Central memory CD8-positive, alpha-beta T cell (primary cell): Measurements from ENCODE around the gene DENND4A.

Source experiments
- ATAC-seq: fragments of 150-1000 bp; cut with Tn5 transposase; replicated peaks from 2 replicates; pipeline ENCODE4 v1.10.0; 2022; ENCODE audit warnings: mild to moderate bottlenecking, moderate FRiP score, moderate number of reproducible peaks; ENCODE audit not compliant: poor library complexity, severe bottlenecking; ENCODE audit errors: extremely low read depth
- DNase-seq, 2 donors: peaks; one replicate each; pipeline ENCODE4 v3.0.0; 2021; ENCODE audit warnings: low spot score in 2 of 2
- H3K27ac Mint-ChIP-seq: one replicate; pipeline ENCODE4 v1.8.0; 2022; ENCODE audit warnings: low read depth, mild to moderate bottlenecking, moderate library complexity, mixed read lengths
- H3K27me3 Mint-ChIP-seq: one replicate; pipeline ENCODE4 v1.8.0; 2022; ENCODE audit warnings: mixed read lengths
- H3K36me3 Mint-ChIP-seq: one replicate; pipeline ENCODE4 v1.8.0; 2022; ENCODE audit warnings: mild to moderate bottlenecking, moderate library complexity, mixed read lengths; ENCODE audit not compliant: insufficient read depth
- H3K4me1 Mint-ChIP-seq: one replicate; pipeline ENCODE4 v1.8.0; 2022; ENCODE audit warnings: mixed read lengths
- H3K4me3 Mint-ChIP-seq: one replicate; pipeline ENCODE4 v1.8.0; 2022; ENCODE audit warnings: mild to moderate bottlenecking, moderate library complexity, mixed read lengths
- H3K9me3 Mint-ChIP-seq: one replicate; pipeline ENCODE4 v1.8.0; 2022; ENCODE audit warnings: mixed read lengths

The DENND4A gene

GRCh38 chr15:65792138-65792987 lies at the start of gene DENND4A:
TSS of gene DENND4A (minus strand) at chr15:65792293. CDS start at chr15:65756450, 35,843 bp downstream.
- H3K27me3 Mint-ChIP-seq = no peaks in the 10 kb centered on the region

GRCh38 chr15:65841121-65841930 lies 49.2 kb upstream of the DENND4A start:
- DNase-seq (no peak), ATAC-seq (no peak)
- peaks cover 6% of the 10 kb centered on the region for H3K4me1 Mint-ChIP-seq
- no peak overlapping the region for H3K4me3 Mint-ChIP-seq
- no peaks in the 10 kb centered on the region for H3K9me3 Mint-ChIP-seq
- peaks cover 5% of the 10 kb centered on the region for H3K36me3 Mint-ChIP-seq
- H3K27me3 Mint-ChIP-seq = no peaks in the 10 kb centered on the region
- H3K27ac Mint-ChIP-seq = no peak overlapping the region

More at GRCh38 chr15:65792138-65792987, at the start of gene DENND4A:
- peak within 1 kb of the TSS; percentile 86 for H3K4me3 Mint-ChIP-seq
- H3K4me1 Mint-ChIP-seq = peaks cover 42% of the 10 kb centered on the region
- DNase-seq = peak; percentile 96 to 99
- peak; percentile 81 for ATAC-seq
- peak within 1 kb of the TSS; percentile 99 for H3K27ac Mint-ChIP-seq
- H3K36me3 Mint-ChIP-seq = peaks cover 18% of the 10 kb centered on the region
- H3K9me3 Mint-ChIP-seq = no peaks in the 10 kb centered on the region

- DNase-seq = no peak
- Mint-ChIP-seq H3K4me1 (peaks cover 6% of the 10 kb centered on the region), H3K27me3 (no peaks in the 10 kb centered on the region), H3K27ac (no peak overlapping the region), H3K4me3 (no peak overlapping the region), H3K9me3 (no peaks in the 10 kb centered on the region), H3K36me3 (peaks cover 5% of the 10 kb centered on the region)
- no peak for ATAC-seq
Measured at GRCh38 chr15:65839985-65840384, 47.9 kb upstream of the DENND4A start.

GRCh38 chr15:65839354-65839901 lies 47.3 kb upstream of the DENND4A start:
- no peak for ATAC-seq
- no peak overlapping the region for H3K4me3 Mint-ChIP-seq
- H3K27ac Mint-ChIP-seq = peak overlapping the region; percentile 65
- H3K9me3 Mint-ChIP-seq = no peaks in the 10 kb centered on the region
- H3K4me1 Mint-ChIP-seq = peaks cover 6% of the 10 kb centered on the region
- H3K36me3 Mint-ChIP-seq = peaks cover 5% of the 10 kb centered on the region
- H3K27me3 Mint-ChIP-seq = no peaks in the 10 kb centered on the region
- DNase-seq = no peak

- ATAC-seq = no peak
- Mint-ChIP-seq H3K27ac (no peak overlapping the region), H3K27me3 (no peaks in the 10 kb centered on the region), H3K36me3 (no peaks in the 10 kb centered on the region), H3K4me3 (no peak overlapping the region), H3K4me1 (peaks cover 22% of the 10 kb centered on the region), H3K9me3 (no peaks in the 10 kb centered on the region)
- DNase-seq = no peak
Measured at GRCh38 chr15:65837301-65838294, 45.5 kb upstream of the DENND4A start.

- Mint-ChIP-seq H3K27ac (no peak overlapping the region), H3K4me3 (no peak overlapping the region), H3K4me1 (peaks cover 29% of the 10 kb centered on the region), H3K9me3 (no peaks in the 10 kb centered on the region), H3K27me3 (no peaks in the 10 kb centered on the region), H3K36me3 (no peaks in the 10 kb centered on the region)
- ATAC-seq (no peak), DNase-seq (no peak)
Measured at GRCh38 chr15:65836665-65837064, 44.6 kb upstream of the DENND4A start.

GRCh38 chr15:65835447-65835846 lies 43.4 kb upstream of the DENND4A start:
- no peaks in the 10 kb centered on the region for H3K36me3 Mint-ChIP-seq
- H3K27ac Mint-ChIP-seq = peak overlapping the region; percentile 19
- H3K27me3 Mint-ChIP-seq = no peaks in the 10 kb centered on the region
- no peak overlapping the region for H3K4me3 Mint-ChIP-seq
- peaks cover 32% of the 10 kb centered on the region for H3K4me1 Mint-ChIP-seq
- no peak for DNase-seq
- H3K9me3 Mint-ChIP-seq = no peaks in the 10 kb centered on the region
- no peak for ATAC-seq

- DNase-seq = no peak
- Mint-ChIP-seq H3K27ac (peak overlapping the region; percentile 19), H3K9me3 (no peaks in the 10 kb centered on the region), H3K4me3 (no peak overlapping the region), H3K27me3 (no peaks in the 10 kb centered on the region), H3K36me3 (no peaks in the 10 kb centered on the region), H3K4me1 (peaks cover 32% of the 10 kb centered on the region)
- no peak for ATAC-seq
Measured at GRCh38 chr15:65834603-65835282, 42.6 kb upstream of the DENND4A start.

GRCh38 chr15:65833501-65834205 lies 41.6 kb upstream of the DENND4A start:
- H3K4me1 Mint-ChIP-seq = peaks cover 39% of the 10 kb centered on the region
- no peak for ATAC-seq
- no peak for DNase-seq
- peak overlapping the region; percentile 95 for H3K27ac Mint-ChIP-seq
- no peaks in the 10 kb centered on the region for H3K36me3 Mint-ChIP-seq
- H3K27me3 Mint-ChIP-seq = no peaks in the 10 kb centered on the region
- no peaks in the 10 kb centered on the region for H3K9me3 Mint-ChIP-seq
- peak overlapping the region; percentile 65 for H3K4me3 Mint-ChIP-seq

- ATAC-seq (peak; percentile 50), DNase-seq (peak; percentile 33)
- H3K4me1 Mint-ChIP-seq = peaks cover 47% of the 10 kb centered on the region
- no peaks in the 10 kb centered on the region for H3K27me3 Mint-ChIP-seq
- peak overlapping the region; percentile 65 for H3K4me3 Mint-ChIP-seq
- H3K36me3 Mint-ChIP-seq = no peaks in the 10 kb centered on the region
- no peaks in the 10 kb centered on the region for H3K9me3 Mint-ChIP-seq
- peak overlapping the region; percentile 95 for H3K27ac Mint-ChIP-seq
Measured at GRCh38 chr15:65832549-65833364, 40.7 kb upstream of the DENND4A start.
